NCI-H2171 treated with DMSO at 0.1 percent for 48 hours (cell line): ENCODE results near the gene TRIM25.
"Not testable (repeated sequence)": the region's sequence is repeated elsewhere in the genome, so short reads cannot be mapped to it uniquely, and the experiment has no call there.

Source experiments
- DNase-seq: peaks from one replicate; lab custom pipeline; 2025; lab: John Stamatoyannopoulos, UW

Gene TRIM25

GRCh38 chr17:56913867-56914580, at the start of gene TRIM25:
TRIM25 (minus strand) TSS chr17:56914049; CDS start chr17:56913988, 61 bp downstream.
- peak; percentile 89 for DNase-seq

GRCh38 chr17:56960596-56961538, 47.0 kb upstream of the TRIM25 start, which contains the start of gene COIL:
COIL (minus strand) TSS chr17:56961050; CDS start chr17:56961019, 31 bp downstream.
- DNase-seq, result peak; percentile 97

GRCh38 chr17:56956992-56957391, 43.1 kb upstream of the TRIM25 start:
- DNase-seq, result no peak

- no peak for DNase-seq
These were observed 35.7 kb upstream of the TRIM25 start for GRCh38 chr17:56949595-56949994.

GRCh38 chr17:56948491-56948890, 34.6 kb upstream of the TRIM25 start:
- DNase-seq, result no peak

- DNase-seq, result no peak
These were observed 33.9 kb upstream of the TRIM25 start for GRCh38 chr17:56947741-56948140.

- no peak for DNase-seq
These were observed 32.2 kb upstream of the TRIM25 start for GRCh38 chr17:56945938-56946505.

- DNase-seq, result no peak
These were observed 29.8 kb upstream of the TRIM25 start for GRCh38 chr17:56943505-56944125.

- DNase-seq, result peak; percentile 74
These were observed 26.1 kb upstream of the TRIM25 start for GRCh38 chr17:56939869-56940484.

GRCh38 chr17:56938206-56938605, 24.4 kb upstream of the TRIM25 start:
- DNase-seq, result not testable (repeated sequence)

GRCh38 chr17:56937687-56938086, 23.8 kb upstream of the TRIM25 start:
- no peak for DNase-seq

- no peak for DNase-seq
These were observed 23.0 kb upstream of the TRIM25 start for GRCh38 chr17:56936697-56937322.

GRCh38 chr17:56935461-56935860, 21.6 kb upstream of the TRIM25 start:
- no peak for DNase-seq

GRCh38 chr17:56934280-56934679, 20.4 kb upstream of the TRIM25 start:
- DNase-seq, result no peak

GRCh38 chr17:56933868-56934267, 20.0 kb upstream of the TRIM25 start:
- no peak for DNase-seq

- no peak for DNase-seq
These were observed 19.4 kb upstream of the TRIM25 start for GRCh38 chr17:56933151-56933745.

- DNase-seq, result no peak
These were observed 17.0 kb upstream of the TRIM25 start for GRCh38 chr17:56930739-56931337.

- peak; percentile 20 for DNase-seq
These were observed 15.6 kb upstream of the TRIM25 start for GRCh38 chr17:56929362-56929969.

- DNase-seq, result no peak
These were observed 14.7 kb upstream of the TRIM25 start for GRCh38 chr17:56928586-56928985.

- no peak for DNase-seq
These were observed 12.9 kb upstream of the TRIM25 start for GRCh38 chr17:56926704-56927103.
